Hepatocyte (in vitro differentiated cells): ENCODE data around the gene TOGARAM1. TPM values are rescaled to one million over a fixed set of nuclear protein-coding genes. Genes with fewer than 3 reads are reported as not detected.

ENCODE experiments used
- DNase-seq: peaks from one replicate; pipeline ENCODE4 v3.0.0-alpha.2; 2016; ENCODE audit warnings: low spot score
- H2AFZ ChIP-seq: fragments of 200-600 bp; sonication (generic); 2 replicates; pipeline ENCODE4 v1.6.0; 2016; ENCODE audit warnings: antibody characterized with exemption, mild to moderate bottlenecking
- H3K27ac ChIP-seq: fragments of 200-600 bp; sonication (generic); 2 replicates; pipeline ENCODE4 v1.5.1; 2016; ENCODE audit warnings: mild to moderate bottlenecking
- H3K27me3 ChIP-seq: fragments of 200-600 bp; sonication (generic); 2 replicates; pipeline ENCODE4 v1.6.1; 2016
- H3K36me3 ChIP-seq: fragments of 200-600 bp; sonication (generic); replicated peaks from 2 replicates; pipeline ENCODE4 v1.5.1; 2016; ENCODE audit warnings: low read depth; ENCODE audit not compliant: insufficient read depth
- H3K4me1 ChIP-seq: fragments of 200-600 bp; sonication (generic); 2 replicates; pipeline ENCODE4 v1.5.1; 2016; ENCODE audit warnings: mild to moderate bottlenecking, moderate library complexity; ENCODE audit not compliant: insufficient read depth
- H3K4me2 ChIP-seq: fragments of 200-600 bp; sonication (generic); 2 replicates; pipeline ENCODE4 v1.6.0; 2016
- H3K4me3 ChIP-seq: fragments of 200-600 bp; sonication (generic); 2 replicates; pipeline ENCODE4 v1.5.1; 2016; ENCODE audit warnings: mild to moderate bottlenecking
- H3K79me2 ChIP-seq: fragments of 200-600 bp; sonication (generic); 2 replicates; pipeline ENCODE4 v1.6.0; 2017; ENCODE audit warnings: mild to moderate bottlenecking
- H3K9me2 ChIP-seq: fragments of 200-600 bp; sonication (generic); replicated peaks from 2 replicates; pipeline ENCODE4 v1.6.0; 2017; ENCODE audit warnings: mild to moderate bottlenecking; ENCODE audit not compliant: insufficient read depth
- H3K9me3 ChIP-seq: fragments of 200-600 bp; sonication (generic); 2 replicates; pipeline ENCODE4 v1.5.1; 2016; ENCODE audit warnings: low read depth, mild to moderate bottlenecking
- H4K20me1 ChIP-seq: fragments of 200-600 bp; sonication (generic); 2 replicates; pipeline ENCODE4 v1.6.0; 2016; ENCODE audit warnings: mild to moderate bottlenecking; ENCODE audit not compliant: insufficient read depth, poor library complexity, severe bottlenecking
- CTCF ChIP-seq: fragments of 200-600 bp; sonication (generic); IDR thresholded peaks from 2 replicates; pipeline ENCODE4 v1.5.1; 2016; ENCODE audit warnings: antibody characterized with exemption, mild to moderate bottlenecking; ENCODE audit not compliant: poor library complexity
- EZH2 ChIP-seq: fragments of 200-600 bp; sonication (generic); IDR thresholded peaks from 2 replicates; pipeline ENCODE4 v1.6.1; 2016; ENCODE audit warnings: antibody characterized with exemption, mild to moderate bottlenecking, borderline replicate concordance
- EZH2phosphoT487 ChIP-seq: fragments of 200-600 bp; sonication (generic); IDR thresholded peaks from one replicate; pipeline ENCODE4 v1.6.1; 2018; ENCODE audit warnings: antibody characterized with exemption, mild to moderate bottlenecking, low read depth, moderate library complexity; ENCODE audit not compliant: unreplicated experiment, severe bottlenecking
- WGBS: methylation state at CpG from one replicate; pipeline ENCODE4 v1.1.6; 2016; ENCODE audit warnings: low lambda C conversion rate; ENCODE audit errors: missing lambda C conversion rate; 5-methylcytosine and 5-hydroxymethylcytosine counted together
- polyA plus RNA-seq: library from polyadenylated mRNA; unstranded; fragments of >200 nt; fragmentation: Nextera tagmentation; extraction: Ambion mirVana; gene quantifications from 2 replicates; pipeline ENCODE4 v1.2.1, GENCODE V29; 2016
- total RNA-seq: library from RNA; depleted of rRNA; stranded (reverse); fragments of >200 nt; gene quantifications from 2 replicates; pipeline ENCODE4 v1.2.3, GENCODE V29; 2014

The TOGARAM1 gene
- total and polyA plus RNA-seq, 2 experiments from 2014 or later = 9.3 to 36.2 TPM

GRCh38 chr14:45089813-45090212 lies 127.8 kb downstream of the TOGARAM1 start:
- peaks cover 83% of the 10 kb centered on the region for H4K20me1 ChIP-seq
- TF ChIP-seq EZH2 (no peak), EZH2phosphoT487 (no peak), CTCF (no peak)

GRCh38 chr14:45091710-45092109 lies 129.7 kb downstream of the TOGARAM1 start:
- no peaks in the 10 kb centered on the region for H3K9me3 ChIP-seq
- 95% methylated on average over 2 of the region's 2 CpGs for WGBS

More at GRCh38 chr14:45089813-45090212, 127.8 kb downstream of the TOGARAM1 start:
- peaks cover 100% of the 10 kb centered on the region for H3K79me2 ChIP-seq
- DNase-seq = no peak
- H3K4me1 ChIP-seq = peaks cover 13% of the 10 kb centered on the region
- H2AFZ ChIP-seq = no peak overlapping the region
- H3K27ac ChIP-seq = no peak overlapping the region
- H3K4me2 ChIP-seq = no peak overlapping the region
- no peaks in the 10 kb centered on the region for H3K27me3 ChIP-seq
- no peaks in the 10 kb centered on the region for H3K9me3 ChIP-seq
- no peaks in the 10 kb centered on the region for H3K36me3 ChIP-seq
- no peaks in the 10 kb centered on the region for H3K9me2 ChIP-seq
- H3K4me3 ChIP-seq = no peak overlapping the region
- 74% methylated on average over 1 of the region's 1 CpG for WGBS

GRCh38 chr14:45094275-45094674 lies 132.3 kb downstream of the TOGARAM1 start:
- Histone ChIP-seq H4K20me1 (peaks cover 48% of the 10 kb centered on the region), H3K9me2 (no peaks in the 10 kb centered on the region), H3K4me2 (no peak overlapping the region), H3K4me3 (no peak overlapping the region), H3K4me1 (no peaks in the 10 kb centered on the region), H3K27ac (no peak overlapping the region), H3K79me2 (peaks cover 95% of the 10 kb centered on the region), H3K36me3 (no peaks in the 10 kb centered on the region), H3K27me3 (no peaks in the 10 kb centered on the region), H2AFZ (no peak overlapping the region), H3K9me3 (no peaks in the 10 kb centered on the region)
- no peak for DNase-seq
- TF ChIP-seq EZH2 (no peak), CTCF (no peak), EZH2phosphoT487 (no peak)
- 100% methylated on average over 2 of the region's 2 CpGs for WGBS

More at GRCh38 chr14:45091710-45092109, 129.7 kb downstream of the TOGARAM1 start:
- Histone ChIP-seq H3K27me3 (no peaks in the 10 kb centered on the region), H3K4me3 (no peak overlapping the region), H3K9me2 (no peaks in the 10 kb centered on the region), H3K4me1 (no peaks in the 10 kb centered on the region), H3K4me2 (no peak overlapping the region), H2AFZ (no peak overlapping the region), H3K27ac (no peak overlapping the region), H4K20me1 (peaks cover 70% of the 10 kb centered on the region), H3K79me2 (peaks cover 100% of the 10 kb centered on the region), H3K36me3 (no peaks in the 10 kb centered on the region)
- no peak for DNase-seq
- TF ChIP-seq CTCF (no peak), EZH2phosphoT487 (no peak), EZH2 (no peak)

- H3K27me3 ChIP-seq = no peaks in the 10 kb centered on the region
- no peaks in the 10 kb centered on the region for H3K36me3 ChIP-seq
- TF ChIP-seq CTCF = no peak
- no peak for TF ChIP-seq EZH2phosphoT487
- peaks cover 39% of the 10 kb centered on the region for H4K20me1 ChIP-seq
- H3K79me2 ChIP-seq = peaks cover 91% of the 10 kb centered on the region
- no peak overlapping the region for H3K4me3 ChIP-seq
- DNase-seq = no peak
- no peak overlapping the region for H3K4me2 ChIP-seq
- H2AFZ ChIP-seq = no peak overlapping the region
- 96% methylated on average over 4 of the region's 4 CpGs for WGBS
- no peak overlapping the region for H3K27ac ChIP-seq
- no peaks in the 10 kb centered on the region for H3K9me3 ChIP-seq
- H3K4me1 ChIP-seq = no peaks in the 10 kb centered on the region
- no peaks in the 10 kb centered on the region for H3K9me2 ChIP-seq
Observed at GRCh38 chr14:45095143-45095542, 133.2 kb downstream of the TOGARAM1 start.
